Measurements from ENCODE around the gene REPS1.
A peak's percentile ranks its signal among the peaks of the same experiment; 100 is the strongest.
"Not testable (repeated sequence)": the region's sequence is repeated elsewhere in the genome, so short reads cannot be mapped to it uniquely, and the experiment has no call there.

Gene REPS1

GRCh38 chr6:139003751-139004150, 15.7 kb upstream of the REPS1 start:
- DNase-seq, result no peak

DNA sequence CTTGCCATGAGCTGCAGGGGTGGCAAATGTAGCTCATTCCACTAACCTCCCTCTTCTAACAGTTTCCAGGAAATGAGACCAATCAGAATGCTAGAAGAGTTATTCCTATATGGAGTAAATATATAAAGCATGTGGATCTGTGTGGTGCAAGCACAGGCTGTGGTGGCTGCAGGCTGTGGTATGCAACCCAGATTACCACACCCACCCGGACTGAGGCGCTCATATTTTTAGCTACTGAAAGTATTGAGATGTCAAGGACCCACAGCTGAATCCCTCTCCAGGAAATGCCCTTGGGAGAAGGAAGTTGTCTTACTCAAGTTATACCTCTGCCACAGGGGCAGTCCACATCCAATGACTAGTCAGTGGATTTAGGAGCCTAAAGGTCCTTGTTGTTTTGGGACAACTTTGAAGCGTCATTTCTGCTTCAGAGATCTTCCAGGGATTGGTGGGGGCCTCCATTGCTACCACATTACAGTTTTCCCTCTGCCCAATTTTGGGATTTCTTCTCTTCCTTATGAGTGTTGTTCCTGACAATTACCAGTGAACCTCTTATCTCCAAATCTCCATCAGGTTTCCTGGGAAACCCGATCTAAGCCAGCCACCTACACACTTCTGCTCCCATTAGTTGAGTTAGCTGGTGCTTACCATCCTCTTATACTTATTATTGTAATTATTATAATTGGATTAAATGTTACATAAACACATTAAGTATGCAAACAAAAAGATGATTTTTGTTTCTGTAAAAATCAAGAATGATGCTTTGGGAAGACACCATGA, 12.1 kb upstream of the REPS1 start:
- DNase-seq, result peak; percentile 40

- DNase-seq, result no peak
These were observed 9.1 kb upstream of the REPS1 start for GRCh38 chr6:138997136-138997535.

DNA sequence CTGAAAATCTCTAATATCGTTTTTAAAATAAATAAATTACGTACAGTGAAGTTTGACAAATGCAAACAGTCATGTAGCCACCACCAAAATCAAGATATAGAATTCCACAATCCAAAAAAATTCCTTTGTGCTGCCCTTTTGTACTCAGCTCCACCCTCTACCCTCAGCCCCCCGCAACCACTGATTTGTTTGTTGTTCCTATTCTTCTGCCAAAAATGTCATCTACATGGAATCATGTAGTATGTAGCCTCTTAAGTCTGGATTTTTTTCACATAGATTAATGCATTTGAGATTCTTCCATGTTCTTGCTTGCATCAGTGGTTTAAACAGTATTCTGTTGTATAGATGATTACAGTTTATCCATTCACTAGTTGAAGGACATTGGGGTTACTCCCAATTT, 8.5 kb upstream of the REPS1 start:
- no peak for DNase-seq

DNA sequence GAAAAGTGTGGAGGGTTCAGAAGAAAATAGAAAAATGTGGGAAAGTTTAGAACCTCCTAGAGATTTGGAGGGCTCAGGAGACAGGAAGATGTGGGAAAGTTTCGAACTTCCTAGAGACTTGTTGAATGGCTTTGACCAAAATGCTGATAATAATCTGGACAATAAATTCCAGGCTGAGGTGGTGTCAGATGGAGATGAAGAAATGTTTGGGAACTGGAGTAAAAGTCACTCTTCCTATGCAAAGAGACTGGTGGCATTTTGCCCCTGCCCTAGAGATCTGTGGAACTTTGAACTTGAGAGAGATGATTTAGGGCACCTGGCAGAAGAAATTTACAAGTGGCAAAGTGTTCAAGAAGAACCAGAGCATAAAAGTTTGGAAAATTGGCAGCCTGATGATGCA, 5.4 kb upstream of the REPS1 start:
- not testable (repeated sequence) for DNase-seq

DNA sequence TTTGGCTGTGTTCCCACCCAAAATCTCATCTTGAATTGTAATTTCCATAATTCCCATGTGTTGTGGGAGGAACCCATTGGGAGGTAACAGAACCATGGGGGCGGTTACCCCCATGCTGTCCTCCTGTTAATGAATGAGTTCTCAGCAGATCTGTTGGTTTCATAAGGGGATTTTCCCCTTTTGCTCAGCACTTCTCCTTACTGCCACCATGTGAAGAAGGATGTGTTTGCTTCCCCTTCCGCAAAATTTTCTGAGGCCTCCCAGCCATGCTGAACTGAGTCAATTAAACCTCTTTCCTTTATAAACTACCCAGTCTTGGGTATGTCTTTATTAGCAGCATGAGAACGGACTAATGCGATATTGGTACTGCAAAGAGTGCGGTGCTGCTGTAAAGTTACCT, 4.9 kb upstream of the REPS1 start:
- not testable (repeated sequence) for DNase-seq

- no peak for DNase-seq
These were observed 3.2 kb upstream of the REPS1 start for GRCh38 chr6:138991206-138991605.

DNA sequence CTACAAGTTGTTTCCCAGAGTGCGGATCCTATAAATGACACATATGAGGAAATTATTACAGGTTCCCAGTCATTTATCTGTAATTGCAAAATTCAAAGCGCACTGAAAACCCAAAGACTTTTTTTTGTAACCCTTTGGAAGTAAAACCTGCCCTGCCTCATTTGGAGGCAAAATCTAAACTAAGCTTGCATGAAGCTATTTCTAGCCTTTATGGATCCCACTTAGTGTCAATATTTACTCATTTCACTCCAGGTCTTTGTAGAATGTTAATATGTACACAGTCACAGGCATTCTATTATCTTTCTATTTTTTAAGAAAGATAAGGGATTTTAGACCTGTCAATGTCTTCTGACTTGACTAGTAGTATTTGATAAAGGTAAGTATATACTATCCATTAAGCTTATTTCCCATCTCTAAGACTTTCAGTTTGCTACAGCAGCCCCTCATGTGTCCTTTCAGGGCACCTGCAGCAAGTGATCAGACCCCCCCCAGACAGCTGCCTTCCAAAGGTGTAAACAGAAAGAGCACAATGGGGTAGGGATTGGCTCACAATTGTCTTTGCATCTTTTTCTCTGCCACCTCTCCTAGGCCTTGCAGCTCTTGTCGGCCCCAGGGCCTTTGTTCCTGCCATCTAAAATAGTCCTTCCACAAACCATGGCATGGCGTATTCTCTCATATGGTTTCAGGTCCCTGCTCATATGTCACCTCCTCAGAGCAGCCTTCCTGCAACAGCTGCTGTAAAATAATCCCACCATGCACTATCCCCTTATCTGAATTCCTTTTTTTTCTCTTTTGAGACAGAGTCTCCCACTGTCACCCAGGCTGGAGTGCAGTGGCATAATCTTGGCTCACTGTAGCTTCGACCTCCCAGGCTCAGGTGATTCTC, 1.3 kb upstream of the REPS1 start:
- peak; percentile 12 for DNase-seq

GRCh38 chr6:138988469-138988834, 399 bp upstream of the REPS1 start:
- no peak for DNase-seq

- DNase-seq, result peak; percentile 18
These were observed 892 bp downstream of the REPS1 start for GRCh38 chr6:138987080-138987642.

DNA sequence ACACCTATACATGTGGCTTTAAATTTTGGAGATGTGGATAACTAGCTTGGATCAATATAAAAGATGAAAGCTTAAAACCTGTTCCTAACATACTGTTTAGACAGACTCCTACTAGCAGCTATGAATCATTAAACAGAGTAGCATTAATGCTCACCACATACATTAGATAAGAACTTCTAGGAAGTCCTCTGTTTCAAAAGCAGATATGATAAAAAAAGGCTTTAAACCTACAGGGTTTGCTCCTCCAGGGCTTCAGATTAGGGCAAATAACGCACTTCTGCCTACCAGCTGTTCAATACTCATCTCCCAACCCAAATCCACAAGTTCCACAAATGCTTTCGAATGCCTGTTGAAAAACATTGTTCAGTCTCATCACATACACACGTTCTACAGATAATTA, 1.5 kb downstream of the REPS1 start:
- DNase-seq, result no peak

- no peak for DNase-seq
These were observed 6.6 kb downstream of the REPS1 start for GRCh38 chr6:138981416-138981815.

DNA sequence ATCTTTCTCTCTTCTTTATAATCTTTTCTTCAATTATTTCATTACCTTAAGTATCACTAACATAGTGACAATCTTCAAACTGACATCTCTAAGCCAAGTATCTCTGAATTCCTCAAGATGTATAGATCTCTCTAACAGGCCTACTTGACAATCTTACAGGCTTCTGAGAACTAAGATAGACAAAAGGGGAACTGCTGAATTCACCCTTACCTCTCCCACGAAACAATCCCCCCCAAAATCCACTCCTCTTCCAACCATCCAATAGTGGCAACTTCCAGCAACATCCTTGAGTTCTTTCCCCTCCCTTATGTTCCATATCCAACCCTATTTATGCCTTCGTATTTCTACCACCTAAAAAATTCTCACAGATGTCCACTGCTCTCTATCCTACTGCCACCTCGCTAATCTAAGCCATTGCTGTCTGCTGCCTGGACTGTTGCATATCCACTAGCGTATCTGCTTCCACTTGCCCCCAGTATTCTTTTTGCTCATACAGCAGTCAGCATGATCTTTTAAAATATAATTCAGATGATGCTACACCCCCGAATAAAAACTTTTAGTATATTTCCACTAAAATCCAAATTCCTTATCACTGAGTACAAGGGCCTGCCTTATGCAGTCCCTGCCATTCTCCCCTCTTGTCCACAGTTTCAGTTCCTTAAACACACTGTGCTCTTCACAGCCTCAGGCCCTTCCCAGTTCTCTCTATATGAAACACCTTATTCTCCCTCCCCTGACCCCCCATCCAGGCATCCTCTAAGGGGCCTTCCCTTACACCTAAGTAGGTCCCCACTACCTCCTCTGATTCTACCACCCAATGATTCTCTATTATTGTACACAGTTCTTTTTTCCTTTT, 8.0 kb downstream of the REPS1 start:
- DNase-seq, result no peak

GRCh38 chr6:138979365-138979764, 8.7 kb downstream of the REPS1 start:
- no peak for DNase-seq

DNA sequence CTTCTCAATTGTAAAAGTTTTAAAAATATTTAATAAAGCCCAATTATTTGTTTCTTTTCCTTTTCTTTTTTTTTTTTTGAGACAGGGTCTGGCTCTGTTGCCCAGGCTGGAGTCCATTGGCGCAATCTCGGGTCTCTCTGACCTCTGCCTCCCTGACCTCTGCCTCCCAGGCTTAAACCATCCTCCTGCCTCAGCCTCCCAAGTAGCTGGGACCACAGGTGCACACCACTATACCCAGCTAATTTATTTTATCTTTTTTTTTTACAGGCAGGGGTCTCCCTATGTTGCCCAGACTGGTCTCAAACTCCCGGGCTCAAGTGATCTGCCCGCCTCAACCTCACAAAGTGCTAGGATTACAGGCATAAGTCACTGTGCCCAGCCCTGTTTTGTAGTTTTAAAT, 9.8 kb downstream of the REPS1 start:
- DNase-seq, result no peak

DNA sequence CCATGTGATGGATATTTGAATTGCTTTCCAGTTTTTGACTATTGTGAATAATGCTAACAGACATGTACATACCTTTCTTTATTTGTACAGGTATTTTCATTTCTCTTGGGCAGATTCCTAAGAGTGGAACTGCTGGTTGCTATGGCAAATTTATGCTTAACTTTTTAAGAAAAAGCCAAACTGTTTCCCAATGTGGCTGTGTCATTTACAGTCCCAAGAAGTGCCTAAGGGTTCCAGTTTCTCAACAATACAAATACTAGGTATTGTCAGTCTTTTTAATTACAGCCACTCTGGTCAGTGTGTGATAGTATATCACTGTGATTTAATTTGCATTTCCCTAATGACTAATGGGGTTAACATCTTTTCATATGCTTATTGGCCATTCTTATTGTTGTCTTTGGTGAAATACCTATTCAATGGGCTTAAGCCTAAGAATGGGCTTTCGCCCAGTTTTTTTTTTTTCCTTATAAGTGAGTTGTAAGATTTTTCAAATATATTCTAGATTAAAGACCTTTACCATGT, 10.3 kb downstream of the REPS1 start:
- DNase-seq, result no peak

DNA sequence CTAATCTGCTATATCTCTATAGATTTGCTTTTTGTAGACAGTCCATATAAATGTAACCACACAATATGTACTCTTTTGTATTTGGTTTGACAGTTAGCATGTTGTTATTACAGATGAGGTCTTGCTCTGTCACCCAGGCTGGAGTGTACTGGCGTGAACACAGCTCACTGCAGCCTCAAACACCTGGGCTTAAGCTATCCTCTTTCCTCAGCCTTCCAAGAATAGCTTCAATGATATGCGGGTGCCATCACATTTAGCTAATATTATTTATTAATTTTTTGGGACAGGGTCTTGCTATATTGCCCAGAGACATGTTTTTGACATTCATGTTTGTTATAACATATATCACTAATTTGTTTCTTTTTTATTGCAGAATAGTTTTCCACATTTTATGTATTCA, 10.8 kb downstream of the REPS1 start:
- no peak for DNase-seq

GRCh38 chr6:138975815-138976214, 12.2 kb downstream of the REPS1 start:
- no peak for DNase-seq

DNA sequence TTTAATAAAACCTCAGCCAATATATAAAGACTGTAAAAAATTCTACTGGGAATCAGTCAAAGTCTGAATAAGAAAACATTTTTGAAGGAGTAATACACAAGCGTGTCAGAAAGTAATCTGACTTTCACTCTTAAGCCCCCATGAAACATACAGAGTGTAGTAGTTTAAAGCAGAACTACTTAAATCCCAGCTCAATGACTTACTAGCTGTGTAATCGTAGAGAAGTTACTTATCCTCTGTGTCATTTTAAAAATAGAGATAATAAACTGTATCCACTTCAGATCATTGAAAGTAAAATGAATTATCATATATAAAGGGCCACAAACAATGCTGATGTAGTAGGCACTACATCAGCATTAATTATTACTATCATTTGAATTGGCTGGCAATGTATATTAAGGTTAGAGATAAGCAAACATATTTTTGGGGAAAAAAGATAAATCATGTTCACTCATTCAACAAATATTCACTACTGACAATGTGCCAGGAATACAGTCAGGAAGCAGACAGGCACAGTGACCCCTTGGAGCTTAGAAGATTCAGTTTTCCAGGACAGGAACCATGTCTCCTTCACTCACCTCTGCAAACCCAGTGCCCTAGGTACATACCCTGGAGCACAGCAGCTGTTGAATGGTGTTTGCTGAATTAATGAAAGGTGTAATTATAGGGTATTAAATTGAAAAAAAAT, 14.4 kb downstream of the REPS1 start:
- no peak for DNase-seq

- no peak for DNase-seq
These were observed 15.8 kb downstream of the REPS1 start for GRCh38 chr6:138972226-138972665.

DNA sequence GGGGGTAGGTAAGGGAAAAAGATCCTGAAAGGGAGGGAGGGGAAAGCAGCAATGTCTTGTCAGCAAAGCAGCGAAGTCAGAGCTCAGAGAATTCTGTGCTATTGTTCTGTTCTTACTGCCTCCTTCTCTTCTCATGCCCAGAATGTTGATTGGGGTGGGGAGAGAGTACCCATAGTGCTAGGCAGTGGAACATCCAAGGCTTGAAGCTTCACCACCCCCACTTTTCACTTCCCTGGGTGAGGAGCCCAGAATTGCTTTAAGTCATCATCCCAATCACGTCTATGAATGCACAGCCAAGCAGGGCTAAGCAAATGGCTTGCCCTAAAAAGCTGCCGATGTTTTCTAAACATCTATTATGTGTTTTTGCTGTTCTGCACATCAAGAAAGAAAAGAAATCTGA, 16.5 kb downstream of the REPS1 start:
- DNase-seq, result no peak

- DNase-seq, result no peak
These were observed 17.1 kb downstream of the REPS1 start for GRCh38 chr6:138970856-138971425.

Measured in NCI-H2171 treated with DMSO at 0.1 percent for 48 hours (cell line).